Mesendoderm (in vitro differentiated cells): ENCODE results near the gene CARS2.

ENCODE experiments used
- DNase-seq: peaks from one replicate; pipeline ENCODE4 v3.0.0; 2013
- H2AK5ac ChIP-seq: 2 replicates; pipeline ENCODE4 v1.6.1; 2013; ENCODE audit warnings: low read length, inconsistent platforms
- H2BK120ac ChIP-seq: 2 replicates; pipeline ENCODE4 v1.6.1; 2013; ENCODE audit warnings: low read depth, mild to moderate bottlenecking, low read length, moderate library complexity, mixed read lengths
- H2BK15ac ChIP-seq: replicated peaks from 2 replicates; pipeline ENCODE4 v1.6.1; 2013; ENCODE audit warnings: low read depth, mild to moderate bottlenecking, moderate library complexity
- H2BK5ac ChIP-seq: 2 replicates; pipeline ENCODE4 v1.6.1; 2013; ENCODE audit warnings: low read length, inconsistent platforms
- H3K18ac ChIP-seq: 2 replicates; pipeline ENCODE4 v1.6.1; 2013; ENCODE audit warnings: mild to moderate bottlenecking, low read length, mixed read lengths
- H3K23ac ChIP-seq: one replicate; pipeline ENCODE4 v1.6.1; 2013; ENCODE audit warnings: low read length
- H3K27ac ChIP-seq: 2 replicates; pipeline ENCODE4 v1.5.1; 2013; ENCODE audit warnings: low read depth, mild to moderate bottlenecking, inconsistent platforms, low read length, moderate library complexity
- H3K27me3 ChIP-seq: 2 replicates; pipeline ENCODE4 v1.6.1; 2013; ENCODE audit warnings: low read length, control low read depth, mild to moderate bottlenecking, inconsistent platforms; ENCODE audit not compliant: insufficient read depth, poor library complexity
- H3K36me3 ChIP-seq: 2 replicates; pipeline ENCODE4 v1.6.1; 2013; ENCODE audit warnings: low read length, inconsistent platforms; ENCODE audit not compliant: control insufficient read depth, insufficient read depth
- H3K4ac ChIP-seq: one replicate; pipeline ENCODE4 v1.6.1; 2013; ENCODE audit warnings: low read depth, mild to moderate bottlenecking, low read length, moderate library complexity
- H3K4me1 ChIP-seq: 2 replicates; pipeline ENCODE4 v1.6.1; 2013; ENCODE audit warnings: low read depth, low read length, inconsistent platforms; ENCODE audit not compliant: control insufficient read depth
- H3K4me2 ChIP-seq: 2 replicates; pipeline ENCODE4 v1.6.1; 2013; ENCODE audit warnings: low read length
- H3K4me3 ChIP-seq: 2 replicates; pipeline ENCODE4 v1.5.1; 2013; ENCODE audit warnings: mild to moderate bottlenecking, low read length
- H3K56ac ChIP-seq: one replicate; pipeline ENCODE4 v1.6.1; 2013; ENCODE audit warnings: low read length
- H3K79me1 ChIP-seq: 2 replicates; pipeline ENCODE4 v1.6.1; 2013; ENCODE audit warnings: low read length, inconsistent platforms
- H3K79me2 ChIP-seq: 2 replicates; pipeline ENCODE4 v1.6.1; 2013; ENCODE audit warnings: mild to moderate bottlenecking, low read length; ENCODE audit not compliant: control insufficient read depth, insufficient read depth
- H3K9ac ChIP-seq: 2 replicates; pipeline ENCODE4 v1.6.1; 2013; ENCODE audit warnings: low read length, inconsistent platforms
- H4K5ac ChIP-seq: one replicate; pipeline ENCODE4 v1.6.1; 2013; ENCODE audit warnings: low read length
- H4K8ac ChIP-seq: one replicate; pipeline ENCODE4 v1.6.1; 2013; ENCODE audit warnings: low read depth, mild to moderate bottlenecking, control low read depth, low read length, moderate library complexity
- WGBS: extraction: QIAGEN DNeasy Blood & Tissue Kit; methylation state at CpG from one replicate; pipeline ENCODE4 v1.1.7; 2013; ENCODE audit warnings: low lambda C conversion rate, missing lambda C conversion rate; ENCODE audit not compliant: insufficient coverage; ENCODE audit errors: extremely low coverage; 5-methylcytosine and 5-hydroxymethylcytosine counted together

CARS2 gene

GRCh38 chr13:110618780-110619179 is 87.1 kb downstream of the CARS2 start:
- H3K79me2 ChIP-seq: peaks cover 64% of the 10 kb centered on the region
- no peak overlapping the region for H3K9ac ChIP-seq
- H3K4me1 ChIP-seq: peaks cover 8% of the 10 kb centered on the region
- DNase-seq: no peak
- H3K27ac ChIP-seq: no peak overlapping the region
- H3K4me2 ChIP-seq: no peak overlapping the region
- H3K27me3 ChIP-seq: no peaks in the 10 kb centered on the region
- H3K4me3 ChIP-seq: no peak overlapping the region
- H2BK120ac ChIP-seq: no peak overlapping the region
- peaks cover 27% of the 10 kb centered on the region for H3K79me1 ChIP-seq
- no peak overlapping the region for H2AK5ac ChIP-seq
- H4K5ac ChIP-seq: no peak overlapping the region
- H3K18ac ChIP-seq: no peak overlapping the region
- no CpG with 5 or more reads among the region's 9 CpGs for WGBS
- H3K23ac ChIP-seq: no peak overlapping the region
- H3K56ac ChIP-seq: no peak overlapping the region
- H3K4ac ChIP-seq: no peak overlapping the region
- no peak overlapping the region for H2BK15ac ChIP-seq
- H3K36me3 ChIP-seq: peaks cover 6% of the 10 kb centered on the region
- H4K8ac ChIP-seq: no peak overlapping the region
- no peak overlapping the region for H2BK5ac ChIP-seq

GRCh38 chr13:110618167-110618566 is 87.7 kb downstream of the CARS2 start:
- no peak overlapping the region for H3K4ac ChIP-seq

GRCh38 chr13:110617321-110618072 is 88.4 kb downstream of the CARS2 start:
- Histone ChIP-seq H3K4me2 (no peak overlapping the region), H3K4me1 (peaks cover 8% of the 10 kb centered on the region), H3K79me2 (peaks cover 54% of the 10 kb centered on the region), H4K5ac (no peak overlapping the region), H3K27ac (no peak overlapping the region), H2BK5ac (no peak overlapping the region), H3K79me1 (peaks cover 19% of the 10 kb centered on the region), H3K4ac (no peak overlapping the region), H3K9ac (peak overlapping the region; percentile 22), H2BK15ac (no peak overlapping the region), H3K56ac (no peak overlapping the region), H2BK120ac (no peak overlapping the region), H3K27me3 (no peaks in the 10 kb centered on the region), H3K23ac (no peak overlapping the region), H3K36me3 (peaks cover 2% of the 10 kb centered on the region), H4K8ac (no peak overlapping the region), H2AK5ac (no peak overlapping the region), H3K4me3 (no peak overlapping the region), H3K18ac (no peak overlapping the region)
- DNase-seq: no peak
- WGBS: no CpG with 5 or more reads among the region's 8 CpGs

More at GRCh38 chr13:110618167-110618566, 87.7 kb downstream of the CARS2 start:
- Histone ChIP-seq H3K4me1 (peaks cover 8% of the 10 kb centered on the region), H3K36me3 (peaks cover 6% of the 10 kb centered on the region), H2BK15ac (no peak overlapping the region), H2BK120ac (no peak overlapping the region), H3K23ac (no peak overlapping the region), H3K27ac (no peak overlapping the region), H3K79me1 (peaks cover 25% of the 10 kb centered on the region), H3K9ac (no peak overlapping the region), H2AK5ac (no peak overlapping the region), H3K4me2 (no peak overlapping the region), H3K4me3 (no peak overlapping the region), H3K27me3 (no peaks in the 10 kb centered on the region), H3K56ac (no peak overlapping the region), H4K8ac (no peak overlapping the region), H3K79me2 (peaks cover 60% of the 10 kb centered on the region), H4K5ac (no peak overlapping the region), H2BK5ac (no peak overlapping the region), H3K18ac (no peak overlapping the region)
- WGBS: no CpG with 5 or more reads among the region's 8 CpGs
- DNase-seq: peak; percentile 40

DNA sequence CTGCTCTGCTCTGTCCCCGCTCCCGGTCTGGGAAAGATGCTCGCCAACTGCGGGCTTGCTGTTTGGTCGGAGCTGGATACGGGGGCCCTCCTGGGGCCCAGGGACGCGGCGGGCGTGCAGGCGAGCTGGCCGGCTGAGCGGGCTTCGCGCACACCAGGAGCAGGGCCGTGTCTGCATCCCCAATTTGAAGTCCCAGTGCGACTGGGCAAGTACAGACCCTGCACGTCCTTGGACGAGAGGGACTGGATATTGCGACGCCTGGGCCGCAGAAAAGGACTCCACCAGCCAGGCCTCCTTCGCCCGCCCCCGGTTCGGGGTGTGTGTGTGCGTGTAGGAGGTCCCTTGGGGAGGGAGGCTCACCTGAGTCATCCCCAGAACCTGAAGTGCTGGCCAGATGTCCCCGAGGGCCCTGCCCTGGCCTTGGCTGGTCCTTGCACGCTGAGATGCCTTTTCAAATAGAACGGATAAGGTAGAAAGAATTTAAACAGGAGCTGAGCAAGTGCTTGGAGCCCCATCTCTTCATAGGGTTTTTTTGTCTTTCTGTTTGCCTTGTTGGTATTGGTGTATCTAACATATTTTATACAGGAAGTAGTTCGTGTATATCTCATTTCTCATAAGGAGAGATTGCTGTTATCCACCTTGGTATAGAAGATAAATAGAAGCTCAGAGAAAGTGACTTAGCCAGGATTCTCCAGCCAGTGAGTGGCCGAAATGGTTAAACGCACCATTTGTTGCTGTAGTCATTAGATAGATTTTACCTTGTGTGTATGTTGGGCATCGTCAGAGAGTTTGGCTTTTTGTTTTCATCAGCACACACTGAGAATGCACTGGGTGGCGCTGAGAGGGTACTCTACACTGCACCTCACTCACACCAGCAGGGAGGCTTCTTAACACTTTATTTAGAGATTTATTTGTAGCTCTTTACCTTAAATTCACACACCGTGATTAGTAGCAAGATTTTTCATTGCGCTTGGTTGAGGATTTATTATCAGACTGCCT is 89.5 kb downstream of the CARS2 start:
- Histone ChIP-seq H3K18ac (no peak overlapping the region), H3K4me2 (peak overlapping the region; percentile 94), H4K8ac (no peak overlapping the region), H2AK5ac (peak overlapping the region; percentile 43), H3K4me3 (peak overlapping the region; percentile 84), H3K4ac (no peak overlapping the region), H3K36me3 (no peaks in the 10 kb centered on the region), H3K4me1 (peaks cover 8% of the 10 kb centered on the region), H3K56ac (peak overlapping the region; percentile 98), H3K79me1 (peaks cover 16% of the 10 kb centered on the region), H2BK15ac (no peak overlapping the region), H3K27ac (peak overlapping the region; percentile 28), H3K27me3 (no peaks in the 10 kb centered on the region), H3K79me2 (peaks cover 45% of the 10 kb centered on the region), H3K9ac (peak overlapping the region; percentile 92), H2BK120ac (no peak overlapping the region), H3K23ac (peak overlapping the region; percentile 99), H4K5ac (no peak overlapping the region), H2BK5ac (no peak overlapping the region)
- DNase-seq: peak; percentile 55
- no CpG with 5 or more reads among the region's 37 CpGs for WGBS

DNA sequence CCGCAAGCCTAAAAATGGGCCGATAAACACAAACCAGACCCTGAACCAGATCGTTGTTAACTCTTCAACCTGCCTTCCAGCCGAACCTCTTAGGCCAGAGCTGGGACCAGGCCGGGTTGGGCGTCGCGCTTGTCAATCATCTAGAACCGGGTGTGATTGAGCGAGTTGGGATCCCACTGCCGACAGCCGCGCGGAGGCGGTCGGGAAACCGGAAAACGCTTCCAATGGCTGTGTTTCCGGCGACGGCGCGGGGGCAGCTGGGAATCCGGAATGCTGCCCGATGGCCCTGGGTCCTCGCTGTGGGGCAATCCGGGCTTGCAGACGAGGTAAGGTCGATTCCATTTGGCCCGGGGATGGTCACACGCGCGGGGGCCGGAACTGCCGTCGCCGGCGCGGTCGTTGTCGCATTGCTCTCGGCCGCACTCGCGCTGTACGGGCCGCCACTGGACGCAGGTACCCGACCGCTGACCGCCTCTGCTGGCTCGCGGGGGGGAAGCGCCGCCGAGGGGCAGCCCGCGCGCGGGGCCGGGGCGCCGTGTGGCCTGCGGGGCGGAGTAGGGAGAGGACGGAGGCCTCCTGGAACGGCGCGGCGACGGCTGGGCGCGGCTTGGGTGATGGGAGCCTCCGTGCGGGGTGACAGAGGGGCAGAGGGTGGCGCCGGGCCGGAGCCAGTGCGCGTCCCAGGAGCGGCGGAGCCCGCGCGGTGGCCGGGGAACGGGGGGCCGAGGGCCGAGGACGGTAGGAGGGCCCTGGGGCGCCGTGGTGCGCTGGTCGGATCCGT is 90.4 kb downstream of the CARS2 start, which contains the start of gene NAXD:
Gene NAXD (plus strand): TSS at position 224 of the 781 bp plus-strand sequence. CDS start 57 bp downstream, at position 281.
- H3K79me1 ChIP-seq: peaks cover 16% of the 10 kb centered on the region
- peak within 1 kb of the TSS; percentile 84 for H3K4me3 ChIP-seq
- H3K18ac ChIP-seq: peak within 1 kb of the TSS; percentile 51
- peak within 1 kb of the TSS; percentile 99 for H3K23ac ChIP-seq
- H4K8ac ChIP-seq: peak within 1 kb of the TSS; percentile 66
- H3K4ac ChIP-seq: no peak within 1 kb of the TSS
- H3K4me2 ChIP-seq: peak within 1 kb of the TSS; percentile 94
- H2BK120ac ChIP-seq: no peak within 1 kb of the TSS
- DNase-seq: peak; percentile 98
- H2AK5ac ChIP-seq: peak within 1 kb of the TSS; percentile 93
- H3K36me3 ChIP-seq: no peaks in the 10 kb centered on the region
- H3K56ac ChIP-seq: peak within 1 kb of the TSS; percentile 98
- peaks cover 39% of the 10 kb centered on the region for H3K79me2 ChIP-seq
- no CpG with 5 or more reads among the region's 95 CpGs for WGBS
- no peaks in the 10 kb centered on the region for H3K27me3 ChIP-seq
- H3K9ac ChIP-seq: peak within 1 kb of the TSS; percentile 92
- H2BK15ac ChIP-seq: no peak within 1 kb of the TSS
- peaks cover 8% of the 10 kb centered on the region for H3K4me1 ChIP-seq
- no peak within 1 kb of the TSS for H2BK5ac ChIP-seq
- H3K27ac ChIP-seq: peak within 1 kb of the TSS; percentile 28
- peak within 1 kb of the TSS; percentile 94 for H4K5ac ChIP-seq
